Hindlimb muscle (tissue), 1 donor: ENCODE results near the gene ENDOV. TPM values are rescaled to one million over a fixed set of nuclear protein-coding genes. Genes with fewer than 3 reads are reported as not detected.
"Not testable (repeated sequence)": the region's sequence is repeated elsewhere in the genome, so short reads cannot be mapped to it uniquely, and the experiment has no call there.

Source experiments
- DNase-seq: peaks from one replicate; pipeline ENCODE4 v3.0.0-alpha.2; 2013
- polyA plus RNA-seq: library from polyadenylated mRNA; unstranded; fragments of 120-200 nt; gene quantifications from one replicate; pipeline ENCODE4 v1.2.1, GENCODE V29; 2013; ENCODE audit not compliant: insufficient read length

Gene ENDOV
- polyA plus RNA-seq, 1 donor, result 23.3 TPM

DNA sequence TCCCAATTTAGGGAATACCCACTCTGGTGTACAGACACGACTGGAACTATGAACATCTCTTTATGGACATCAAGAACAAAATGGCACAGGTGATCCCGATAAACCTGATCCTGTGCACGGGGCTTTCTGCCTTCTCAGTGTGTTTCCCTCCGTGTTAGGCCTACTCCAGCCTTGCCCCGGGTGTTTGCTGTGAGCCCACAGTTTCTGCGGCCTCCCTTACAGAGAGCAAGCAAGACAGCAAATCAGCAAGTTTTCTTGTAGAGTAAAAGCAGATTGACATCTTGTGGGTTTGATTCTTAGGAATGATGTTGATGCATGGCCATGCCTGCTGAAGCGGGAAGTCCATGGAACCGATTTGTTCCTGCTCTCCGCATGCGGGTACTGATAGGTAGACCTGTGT, 26.4 kb upstream of the ENDOV start:
- DNase-seq, result no peak

DNA sequence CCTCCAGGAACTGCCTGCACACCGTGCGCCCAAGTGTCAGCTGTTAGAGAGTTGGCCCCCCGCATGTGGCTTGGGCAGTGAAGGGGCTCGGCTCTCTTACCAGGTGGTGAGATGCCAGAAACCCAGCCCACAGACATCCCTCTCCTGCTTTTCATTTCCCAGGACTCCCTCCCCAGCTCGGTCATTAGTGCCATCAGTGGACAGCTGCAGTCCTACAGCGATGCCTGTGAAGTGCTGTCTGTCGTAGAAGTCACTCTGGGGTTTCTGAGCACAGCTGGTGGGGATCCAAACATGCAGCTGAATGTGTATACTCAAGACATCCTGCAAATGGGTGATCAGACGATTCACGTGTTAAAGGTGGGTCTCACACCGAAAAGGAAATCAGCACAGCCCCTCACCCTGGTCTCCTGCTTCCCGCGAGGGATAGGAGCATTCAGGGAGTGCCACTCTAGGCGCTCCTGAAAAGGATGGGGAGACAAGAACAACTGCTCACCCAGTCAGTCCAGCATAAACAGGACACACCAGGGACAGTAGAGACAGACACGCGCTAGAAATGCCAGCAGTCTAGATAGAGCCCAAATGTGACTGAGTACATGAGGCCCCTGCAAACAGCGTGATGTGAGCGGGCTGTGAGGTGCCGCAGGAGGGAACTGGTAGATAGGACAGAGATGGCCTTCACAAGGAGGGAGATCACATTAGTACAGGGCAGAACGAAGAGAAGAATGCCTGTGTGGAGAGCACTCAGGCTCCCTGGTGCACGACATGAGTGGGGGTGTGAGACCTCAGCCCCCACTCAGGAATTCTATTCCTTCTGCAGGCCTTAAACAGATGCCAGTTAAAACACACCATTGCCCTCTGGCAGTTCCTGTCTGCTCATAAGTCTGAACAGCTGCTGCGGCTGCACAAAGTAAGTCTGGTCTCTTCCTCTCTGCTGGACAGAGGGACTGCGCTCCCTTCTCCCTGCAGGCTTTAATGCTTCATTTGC, 25.7 kb upstream of the ENDOV start:
- DNase-seq, result no peak

DNA sequence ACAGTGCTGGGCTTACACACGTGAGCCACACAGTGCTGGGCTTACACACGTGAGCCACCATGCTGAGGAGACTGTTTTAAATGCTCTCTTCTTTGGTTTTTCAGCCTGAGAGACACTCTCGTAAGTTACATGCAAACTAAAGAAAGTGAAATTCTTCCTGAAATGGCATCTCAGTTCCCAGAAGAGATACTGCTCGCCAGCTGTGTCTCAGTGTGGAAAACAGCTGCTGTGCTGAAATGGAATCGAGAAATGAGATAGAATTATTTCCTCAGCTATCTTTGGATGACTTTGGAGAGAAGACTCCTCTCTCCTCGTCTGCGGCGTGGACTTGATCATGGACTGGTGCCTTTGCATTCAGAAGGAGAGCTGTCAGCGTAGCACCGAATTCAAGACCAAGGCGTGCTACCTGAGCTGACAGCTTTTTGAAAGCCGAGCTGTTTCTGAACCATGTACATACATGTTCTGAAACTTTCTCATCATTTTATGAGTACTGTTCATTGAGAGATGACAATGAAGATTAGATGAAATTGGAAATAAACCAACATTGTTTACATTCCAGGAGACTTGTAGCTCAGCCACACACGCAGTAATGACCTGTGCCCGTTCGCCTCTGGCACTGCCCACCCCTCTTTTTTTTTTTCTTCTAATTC, 21.6 kb upstream of the ENDOV start:
- no peak for DNase-seq

DNA sequence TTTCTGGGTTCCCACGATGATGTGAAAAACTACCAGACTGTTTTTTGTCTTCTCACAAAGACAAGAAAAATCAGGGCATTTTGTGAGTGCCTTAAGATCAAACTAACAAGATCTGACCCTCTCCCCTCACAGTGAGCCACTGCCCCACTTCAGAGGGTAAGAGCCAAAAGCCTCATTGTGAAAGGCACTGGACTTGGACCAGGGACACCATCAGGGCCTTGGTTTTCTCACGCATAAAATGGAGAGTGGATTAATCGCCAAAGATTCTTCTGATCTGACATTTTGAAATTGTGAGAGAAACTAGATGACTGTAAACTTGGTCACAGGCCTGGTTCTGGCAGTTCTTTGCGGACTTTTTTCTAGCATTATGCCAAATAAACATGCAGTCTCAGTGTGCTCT, 21.0 kb upstream of the ENDOV start:
- DNase-seq, result no peak

DNA sequence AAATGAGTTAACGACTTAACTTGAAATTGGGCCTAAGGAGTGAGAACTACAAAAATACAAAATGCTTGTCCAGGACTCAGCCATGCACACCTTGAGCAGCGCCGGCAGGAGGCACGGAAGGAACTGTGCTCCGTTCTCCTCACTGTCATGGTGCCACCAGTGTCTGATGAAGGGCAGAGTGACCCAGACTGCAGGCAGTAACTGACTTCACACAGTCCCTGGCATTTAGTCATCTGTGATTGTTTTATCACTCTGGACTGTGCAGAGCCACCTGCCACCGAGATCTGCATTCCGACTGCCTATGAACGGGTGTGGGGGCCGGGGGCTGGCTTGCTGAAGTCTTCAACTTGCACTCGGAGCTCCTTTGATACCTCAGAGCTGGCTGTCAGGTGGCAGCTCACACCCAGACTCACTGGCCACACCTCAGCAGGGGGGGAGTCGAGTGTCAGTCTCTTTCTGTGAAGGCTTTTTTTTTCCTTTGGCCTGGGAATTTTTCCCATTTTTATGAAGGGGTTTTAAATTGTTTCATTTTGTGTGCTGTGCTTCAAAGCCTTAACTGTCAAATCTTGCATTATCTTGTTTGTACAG, 20.2 kb upstream of the ENDOV start:
- no peak for DNase-seq

DNA sequence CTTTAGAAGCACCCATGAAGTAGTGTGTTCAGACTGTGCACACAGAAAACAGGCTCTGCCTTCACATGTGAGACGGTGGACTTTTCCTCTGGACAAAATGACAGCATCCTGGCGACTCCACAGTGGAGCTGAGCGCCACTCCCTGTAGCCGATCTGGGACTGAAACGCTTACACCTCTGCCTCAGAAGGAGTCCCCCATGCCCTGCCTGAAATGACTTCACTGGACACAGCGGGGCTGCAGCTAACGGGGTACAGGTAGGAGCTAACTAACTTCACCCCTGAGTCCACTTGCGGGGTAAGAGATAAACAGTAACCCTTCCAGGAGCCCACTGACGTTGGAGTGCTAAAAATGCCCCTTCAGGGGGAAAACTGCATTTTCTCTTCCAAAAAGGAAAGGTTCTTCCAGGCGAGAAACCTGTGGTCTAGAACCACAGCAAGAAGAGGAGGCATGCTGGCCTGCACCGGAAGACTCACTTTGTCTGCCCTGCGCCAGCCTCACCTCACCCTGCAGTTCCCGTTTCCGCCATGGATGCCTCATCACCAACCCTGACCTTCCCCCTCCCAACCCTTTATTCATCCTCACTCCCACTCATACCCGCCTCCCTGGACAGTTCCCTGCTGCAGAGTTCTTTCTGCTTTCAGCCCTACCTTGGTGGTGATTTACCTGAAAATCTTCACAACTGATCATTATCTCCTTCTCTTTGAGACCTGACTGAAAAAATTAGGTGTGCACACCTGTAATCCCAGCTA, 19.4 kb upstream of the ENDOV start:
- no peak for DNase-seq

DNA sequence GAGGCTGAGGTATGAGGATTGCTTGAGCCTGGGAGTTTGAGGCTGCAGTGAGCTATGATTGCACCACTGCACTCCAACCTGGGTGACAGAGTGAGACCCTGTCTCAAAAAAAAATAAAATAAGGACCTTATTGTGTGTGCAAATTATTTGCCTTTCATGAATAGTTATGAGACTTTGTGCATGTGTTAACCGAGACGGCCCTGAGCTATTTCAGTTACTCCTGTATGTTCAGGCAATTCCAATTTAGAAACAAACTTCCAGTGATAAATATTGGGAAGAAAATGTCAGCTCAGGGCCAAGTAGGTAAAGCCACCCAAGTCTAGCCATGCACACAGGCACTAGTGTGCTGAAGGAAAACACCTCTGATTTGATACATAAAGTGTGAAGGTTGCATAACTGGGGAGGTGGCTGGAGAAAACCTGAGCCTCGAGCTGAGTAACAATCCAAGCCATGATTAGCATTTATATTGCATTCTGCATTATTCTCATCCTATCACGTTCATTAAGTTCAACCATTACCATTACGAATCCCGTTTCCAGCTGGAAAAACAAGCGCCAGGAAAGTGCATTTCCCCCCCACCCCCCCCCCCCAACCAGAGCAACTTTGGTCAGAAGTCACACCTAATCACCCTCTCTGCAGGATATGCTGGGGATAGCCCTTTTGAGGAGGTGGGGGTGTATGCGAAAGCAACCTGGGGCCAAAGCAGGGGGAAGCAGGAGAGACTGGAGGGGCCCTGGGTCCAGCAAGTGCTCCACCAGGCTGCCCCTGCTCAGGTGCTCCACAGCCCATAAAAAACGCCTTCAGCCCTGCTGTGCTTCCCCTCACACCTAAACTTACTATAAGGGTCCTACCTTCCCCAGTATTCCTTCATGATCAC, 18.6 kb upstream of the ENDOV start:
- DNase-seq, result no peak

DNA sequence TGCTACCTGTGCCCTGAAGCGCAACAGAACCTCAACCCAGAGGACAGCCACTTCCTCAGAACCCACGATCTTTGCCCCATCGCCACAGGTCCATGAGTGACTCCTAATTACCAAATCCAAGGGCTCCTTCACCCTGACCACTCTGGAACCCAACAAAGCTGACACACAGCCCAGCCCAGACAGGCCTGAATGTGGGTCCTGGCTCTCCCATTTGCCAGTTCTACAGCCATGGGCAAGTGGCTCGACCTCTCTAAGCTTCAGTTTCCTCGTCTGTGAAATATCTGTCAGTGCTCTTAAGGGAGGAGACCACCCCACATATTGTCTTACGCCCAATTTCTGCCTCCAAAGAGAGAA, 18.0 kb upstream of the ENDOV start:
- no peak for DNase-seq

DNA sequence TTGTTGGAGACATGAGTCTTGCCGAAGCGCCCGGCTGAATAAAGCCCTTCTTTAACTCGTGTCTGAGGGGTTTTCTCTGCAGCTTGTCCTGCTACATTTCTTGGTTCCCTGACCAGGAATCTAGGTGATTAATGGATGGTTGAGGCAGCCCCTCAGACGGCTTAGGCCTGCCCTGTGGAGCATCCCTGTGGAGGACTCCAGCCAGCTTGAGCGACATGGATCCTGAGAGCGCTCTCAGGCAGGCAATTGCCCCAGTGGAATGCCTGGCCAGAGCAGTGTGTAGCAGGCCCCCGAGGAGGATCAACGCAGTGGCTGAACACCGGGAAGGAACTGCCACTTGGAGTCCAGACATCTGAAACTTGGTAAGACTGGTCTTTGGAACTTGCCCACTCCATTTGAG, 17.3 kb upstream of the ENDOV start:
- no peak for DNase-seq

DNA sequence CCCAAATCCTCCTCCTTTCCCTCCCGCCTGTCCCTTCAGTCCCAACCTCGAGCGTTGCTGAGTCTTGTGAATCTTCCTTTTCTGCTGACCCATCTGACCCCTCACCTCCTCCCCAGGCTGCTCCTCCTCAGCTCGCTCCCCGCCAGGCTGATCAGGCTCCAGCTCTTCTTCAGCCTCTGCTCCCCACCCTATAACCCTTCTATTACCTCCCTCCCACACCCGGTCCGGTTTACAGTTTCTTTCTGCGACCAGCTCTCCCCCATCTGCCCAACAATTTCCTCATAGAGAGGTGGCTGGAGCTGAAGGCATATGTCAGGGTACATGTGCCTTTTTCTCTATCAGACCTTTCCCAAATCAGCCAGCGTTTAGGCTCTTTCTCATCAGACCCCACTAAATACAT, 13.9 kb upstream of the ENDOV start:
- not testable (repeated sequence) for DNase-seq

DNA sequence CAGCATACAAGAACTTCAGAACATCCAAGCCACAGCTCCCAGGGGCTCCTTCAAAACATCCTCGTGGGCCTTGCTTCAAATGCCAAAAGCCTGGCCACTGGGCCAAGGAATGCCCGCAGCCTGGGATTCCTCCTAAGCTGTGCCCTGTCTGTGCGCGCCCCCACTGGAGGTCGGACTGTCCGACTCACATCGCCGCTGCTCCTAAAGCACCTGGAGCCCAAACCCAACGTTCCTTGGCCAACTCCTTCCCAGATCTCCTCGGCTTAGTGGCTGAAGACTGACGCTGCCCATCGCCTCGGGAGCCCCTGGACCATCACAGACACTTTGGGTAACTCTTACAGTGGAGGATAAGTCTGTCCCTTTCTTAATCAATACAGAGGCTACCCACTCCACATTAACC, 12.9 kb upstream of the ENDOV start:
- DNase-seq, result not testable (repeated sequence)

DNA sequence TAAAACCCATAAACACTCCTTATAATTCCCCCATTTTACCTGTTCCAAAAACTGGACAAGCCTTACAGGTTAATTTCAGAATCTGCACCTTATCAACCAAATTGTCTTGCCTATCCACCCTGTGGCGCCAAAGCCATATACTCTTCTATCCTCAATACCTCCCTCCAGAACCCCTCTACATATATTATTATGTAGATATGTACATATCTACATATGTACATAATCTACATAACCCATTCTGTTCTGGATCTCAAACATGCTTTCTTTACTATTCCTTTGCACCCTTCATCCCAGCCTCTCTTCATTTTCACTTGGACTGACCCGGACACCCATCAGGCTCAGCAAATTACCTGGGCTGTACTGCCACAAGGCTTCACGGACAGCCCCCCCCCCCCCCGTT, 12.0 kb upstream of the ENDOV start:
- DNase-seq, result no peak

DNA sequence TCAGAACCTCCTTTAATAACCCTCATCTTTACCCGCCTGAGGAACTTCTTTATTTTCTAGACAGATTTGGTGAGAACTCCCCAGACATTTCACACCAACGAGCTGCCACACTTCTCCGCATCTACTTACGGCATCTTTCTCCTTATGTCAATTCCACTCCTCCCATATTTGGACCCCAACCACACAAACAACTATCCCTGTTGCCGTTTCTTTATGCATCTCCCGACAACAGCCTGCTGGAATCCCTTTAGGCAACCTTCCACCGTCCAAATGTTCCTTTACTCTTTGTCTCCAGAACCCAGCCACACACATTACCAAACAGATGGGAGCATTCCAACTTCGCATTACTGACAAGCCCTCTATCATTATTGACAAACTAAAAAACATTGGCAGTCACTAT, 8.8 kb upstream of the ENDOV start:
- no peak for DNase-seq

DNA sequence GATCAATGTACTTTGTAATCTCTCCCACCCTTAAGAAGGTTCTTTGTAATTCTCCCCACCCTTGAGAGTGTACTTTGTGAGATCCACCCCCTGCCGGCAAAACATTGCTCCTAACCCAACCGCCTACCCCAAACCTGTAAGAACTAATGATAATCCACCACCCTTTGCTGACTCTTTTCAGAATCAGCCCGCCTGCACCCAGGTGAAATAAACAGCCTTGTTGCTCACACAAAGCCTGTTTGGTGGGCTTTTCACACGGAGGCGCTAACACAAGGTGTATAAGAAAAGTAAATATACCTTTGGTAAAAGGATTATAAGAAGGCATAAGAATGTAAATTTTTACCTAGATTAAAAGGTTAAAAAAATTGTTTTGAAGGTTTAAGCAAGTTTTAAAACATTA, 7.0 kb upstream of the ENDOV start:
- not testable (repeated sequence) for DNase-seq

DNA sequence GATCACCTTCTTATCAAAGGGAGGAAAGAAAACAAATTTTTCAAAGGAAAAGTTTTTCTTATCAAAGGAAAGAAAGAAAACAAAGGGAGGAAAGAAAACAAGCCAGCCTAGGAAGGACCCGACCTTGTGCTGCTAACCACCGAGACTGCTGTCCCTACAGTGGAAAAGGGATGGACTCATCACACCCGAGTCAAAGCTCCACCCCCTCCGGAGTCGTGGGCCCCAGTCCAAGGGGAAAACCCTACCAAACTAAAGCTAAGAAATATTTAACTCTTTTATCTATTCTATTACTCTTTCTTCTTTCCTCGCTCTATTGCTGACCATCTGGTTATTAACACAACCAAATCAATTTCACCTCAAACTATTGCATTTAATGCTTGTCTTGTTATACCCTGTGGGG, 6.1 kb upstream of the ENDOV start:
- DNase-seq, result no peak

DNA sequence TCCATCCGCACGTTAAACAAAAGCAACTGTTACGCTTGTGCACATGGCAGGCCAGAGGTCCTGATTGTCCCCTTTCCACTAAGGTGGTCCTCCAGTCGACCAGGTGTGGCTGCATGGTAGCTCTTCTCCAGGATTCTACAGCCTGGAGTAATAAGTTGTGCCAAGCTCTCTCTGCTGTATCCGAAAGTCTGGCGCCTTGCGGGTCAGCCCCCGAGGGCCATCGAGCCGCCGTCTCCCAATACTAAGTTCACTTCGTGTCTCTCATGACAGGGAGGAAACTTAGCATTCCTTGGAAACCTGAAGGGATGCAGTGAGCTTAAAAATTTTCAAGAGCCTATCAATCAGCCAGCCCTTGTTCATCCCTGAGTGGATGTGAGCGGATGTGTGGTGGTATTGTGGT, 5.3 kb upstream of the ENDOV start:
- no peak for DNase-seq

DNA sequence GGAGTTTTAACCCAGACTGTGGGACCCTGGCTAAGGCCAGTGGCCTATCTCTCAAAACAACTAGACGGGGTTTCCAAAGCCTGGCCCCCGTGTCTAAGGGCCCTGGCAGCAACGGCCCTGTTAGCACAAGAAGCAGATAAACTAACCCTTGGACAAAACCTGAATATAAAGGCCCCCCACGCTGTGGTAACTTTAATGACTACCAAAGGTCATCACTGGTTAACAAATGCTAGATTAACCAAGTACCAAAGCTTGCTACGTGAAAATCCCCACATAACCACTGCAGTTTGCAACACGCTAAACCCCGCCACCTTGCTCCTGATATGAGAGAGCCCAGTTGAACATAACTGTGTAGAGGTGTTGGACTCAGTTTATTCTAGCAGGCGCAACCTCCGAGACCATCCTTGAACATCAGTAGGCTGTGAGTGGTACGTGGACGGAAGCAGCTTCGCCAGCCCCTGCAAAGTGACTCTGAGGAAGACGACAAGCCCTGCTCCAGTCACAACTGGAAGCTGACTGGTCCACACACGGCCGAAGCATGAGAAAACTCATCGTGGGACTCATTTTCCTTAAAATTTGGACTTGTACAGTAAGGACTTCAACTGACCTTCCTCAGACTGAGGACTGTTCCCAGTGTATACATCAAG, 4.4 kb upstream of the ENDOV start:
- DNase-seq, result not testable (repeated sequence)

DNA sequence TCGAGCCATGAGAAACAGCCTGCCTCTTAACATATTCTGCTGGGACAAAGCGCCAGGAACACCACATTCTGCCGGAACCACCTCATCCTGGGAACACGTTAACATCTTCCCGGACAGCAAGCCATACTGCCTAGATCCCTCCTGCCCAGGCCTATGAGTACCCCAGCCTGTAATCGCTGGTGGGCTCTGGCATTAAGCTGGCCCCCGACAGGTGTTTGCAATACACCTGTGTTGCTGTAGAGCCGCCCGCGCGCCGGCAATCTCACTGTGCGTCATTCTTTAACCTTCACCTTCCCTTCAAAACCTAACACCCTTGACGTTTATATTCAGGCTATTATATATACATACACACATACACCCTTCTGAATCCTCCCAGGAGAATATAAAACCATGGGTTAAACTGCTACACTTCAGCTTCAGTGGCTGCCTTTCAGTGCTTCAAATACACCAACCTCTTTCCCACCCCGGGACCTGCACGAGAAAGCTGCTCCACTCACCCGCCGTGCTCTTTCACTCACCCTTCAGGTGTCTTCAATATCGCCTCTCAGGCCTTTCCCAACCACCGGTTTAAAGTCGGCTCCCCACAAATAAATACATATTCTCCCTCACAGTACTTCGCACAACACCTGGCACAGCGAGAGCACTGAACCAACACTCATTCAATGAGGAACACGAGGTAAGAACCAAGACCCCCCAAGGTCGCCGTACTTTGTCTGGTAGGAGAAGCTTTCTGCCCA, 1.0 kb upstream of the ENDOV start:
- DNase-seq, result no peak

DNA sequence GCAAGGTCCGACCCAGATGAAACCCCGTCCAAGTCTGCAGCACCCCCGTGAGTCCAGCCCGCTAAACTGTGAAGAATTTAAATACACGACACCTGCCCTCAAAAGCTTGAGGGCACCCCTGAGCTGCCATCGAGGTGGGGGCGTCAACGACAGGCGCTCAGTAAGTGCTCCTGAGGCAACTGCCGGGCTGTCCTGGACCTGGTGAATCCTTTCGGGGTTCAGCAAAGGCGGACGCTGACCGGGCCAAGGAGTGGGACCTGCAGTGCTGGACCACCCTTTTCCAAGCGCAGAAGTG, 512 bp upstream of the ENDOV start:
- DNase-seq, result no peak

DNA sequence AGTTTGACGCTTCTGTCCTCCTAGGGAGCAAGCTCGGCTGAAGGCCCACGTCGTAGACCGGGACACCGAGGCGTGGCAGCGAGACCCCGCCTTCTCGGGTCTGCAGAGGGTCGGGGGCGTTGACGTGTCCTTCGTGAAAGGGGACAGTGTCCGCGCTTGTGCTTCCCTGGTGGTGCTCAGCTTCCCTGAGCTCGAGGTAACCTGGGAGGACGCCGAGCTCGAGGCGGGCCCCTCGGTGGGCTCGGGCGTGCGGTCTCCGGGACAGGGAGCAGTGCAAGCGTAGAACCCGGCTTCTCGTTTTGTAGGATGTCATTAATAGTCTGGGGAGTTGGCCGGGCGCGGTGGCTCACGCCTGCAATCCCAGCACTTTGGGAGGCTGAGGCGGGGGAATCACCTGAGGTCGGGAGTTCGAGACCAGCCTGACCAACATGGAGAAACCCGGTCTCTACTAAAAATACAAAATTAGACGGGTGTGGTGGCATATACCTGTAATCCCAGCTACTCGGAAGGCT, 715 bp downstream of the ENDOV start:
- DNase-seq, result no peak
